IPS-20b (cell line): ENCODE data around the gene DST.

ENCODE experiments used
- H3K27ac ChIP-seq: one replicate; pipeline ENCODE4 v1.5.1; 2013; ENCODE audit warnings: low read length
- H3K27me3 ChIP-seq: 2 replicates; pipeline ENCODE4 v1.6.1; 2013; ENCODE audit warnings: mild to moderate bottlenecking, low read length, inconsistent platforms; ENCODE audit not compliant: insufficient read depth
- H3K36me3 ChIP-seq: 2 replicates; pipeline ENCODE4 v1.6.1; 2013; ENCODE audit warnings: low read depth, mild to moderate bottlenecking, inconsistent platforms, low read length, moderate library complexity; ENCODE audit not compliant: insufficient read depth
- H3K4me1 ChIP-seq: 2 replicates; pipeline ENCODE4 v1.6.1; 2013; ENCODE audit warnings: mild to moderate bottlenecking, control low read depth, inconsistent platforms, low read length, moderate library complexity; ENCODE audit not compliant: insufficient read depth
- H3K4me3 ChIP-seq: 2 replicates; pipeline ENCODE4 v1.5.1; 2013; ENCODE audit warnings: mild to moderate bottlenecking, low read length, inconsistent platforms
- H3K9ac ChIP-seq: 2 replicates; pipeline ENCODE4 v1.6.1; 2013; ENCODE audit warnings: low read depth, mild to moderate bottlenecking, inconsistent platforms, low read length, moderate library complexity
- H3K9me3 ChIP-seq: 2 replicates; pipeline ENCODE4 v1.6.1; 2013; ENCODE audit warnings: mild to moderate bottlenecking, low read depth, low read length, inconsistent platforms; ENCODE audit not compliant: insufficient read depth

DST gene

DNA sequence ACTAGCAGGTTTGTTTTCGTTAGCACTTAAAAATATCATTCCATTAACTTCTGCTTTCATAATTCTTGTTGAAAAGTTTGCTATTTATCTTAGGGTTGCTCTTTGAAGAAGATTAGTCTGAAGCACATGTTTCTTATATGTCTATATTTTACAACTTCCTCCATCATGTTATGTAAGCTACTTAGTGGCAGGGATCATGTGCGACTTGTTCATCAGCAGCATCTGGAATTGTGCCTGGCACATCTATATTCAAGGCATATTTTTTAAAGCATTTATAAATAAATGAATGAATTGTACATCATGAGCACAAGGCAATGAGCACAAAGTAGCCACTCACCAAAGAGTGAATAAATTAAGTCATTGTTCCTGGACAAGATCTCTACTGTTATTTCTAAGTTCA is 208.1 kb downstream of the DST start:
- Histone ChIP-seq H3K9me3 (peaks cover 5% of the 10 kb centered on the region; the same call in 1 of the 2 replicates), H3K36me3 (no peaks in the 10 kb centered on the region), H3K27me3 (no peaks in the 10 kb centered on the region), H3K4me1 (no peaks in the 10 kb centered on the region), H3K27ac (no peak overlapping the region), H3K4me3 (no peak overlapping the region), H3K9ac (no peak overlapping the region)

DNA sequence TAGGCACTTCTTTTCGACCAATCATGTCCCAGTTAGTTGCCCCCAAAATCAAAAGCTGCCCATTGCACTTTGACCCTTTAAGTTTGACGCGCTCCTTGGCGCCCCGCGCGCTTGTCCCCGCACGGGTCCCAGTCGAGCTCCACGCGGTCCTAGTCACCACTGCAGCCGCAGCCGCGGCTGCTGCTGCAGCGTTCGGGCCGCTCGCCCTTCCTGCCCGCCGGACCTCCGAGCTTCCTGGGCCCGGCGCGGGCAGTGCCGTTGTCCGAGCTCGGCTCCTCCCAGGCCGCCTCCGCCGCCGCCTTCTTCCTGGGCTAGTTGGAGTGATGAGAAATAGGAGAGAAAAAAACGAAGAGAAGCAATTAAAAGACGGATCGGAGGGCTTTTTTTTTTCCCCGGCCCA is 209.6 kb downstream of the DST start:
- H3K27ac ChIP-seq = no peak overlapping the region
- no peaks in the 10 kb centered on the region for H3K36me3 ChIP-seq
- H3K4me3 ChIP-seq = no peak overlapping the region
- H3K9me3 ChIP-seq = no peaks in the 10 kb centered on the region
- H3K27me3 ChIP-seq = no peaks in the 10 kb centered on the region
- H3K9ac ChIP-seq = no peak overlapping the region
- no peaks in the 10 kb centered on the region for H3K4me1 ChIP-seq

DNA sequence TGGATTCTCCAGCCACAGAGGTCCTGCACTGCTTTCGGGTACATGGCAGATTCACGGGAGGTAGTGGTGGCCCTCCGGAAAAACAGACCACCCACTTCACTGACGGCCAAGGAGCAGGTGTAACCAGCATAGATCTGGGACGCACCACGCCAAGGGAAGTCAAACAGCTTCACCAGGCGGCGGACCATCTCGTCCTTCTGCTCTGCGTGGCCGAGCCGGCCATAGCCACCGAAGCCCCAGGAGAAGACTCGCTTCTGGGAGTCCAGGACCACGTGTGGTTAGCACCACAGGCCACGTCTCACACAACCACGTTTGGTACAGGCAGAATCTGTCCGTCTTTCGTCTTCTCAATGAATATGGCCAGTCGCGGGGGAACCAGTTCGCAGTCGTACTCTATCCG is 210.5 kb downstream of the DST start:
- no peaks in the 10 kb centered on the region for H3K27me3 ChIP-seq
- H3K9ac ChIP-seq = no peak overlapping the region
- no peak overlapping the region for H3K4me3 ChIP-seq
- no peaks in the 10 kb centered on the region for H3K9me3 ChIP-seq
- no peak overlapping the region for H3K27ac ChIP-seq
- H3K4me1 ChIP-seq = no peaks in the 10 kb centered on the region
- H3K36me3 ChIP-seq = no peaks in the 10 kb centered on the region

DNA sequence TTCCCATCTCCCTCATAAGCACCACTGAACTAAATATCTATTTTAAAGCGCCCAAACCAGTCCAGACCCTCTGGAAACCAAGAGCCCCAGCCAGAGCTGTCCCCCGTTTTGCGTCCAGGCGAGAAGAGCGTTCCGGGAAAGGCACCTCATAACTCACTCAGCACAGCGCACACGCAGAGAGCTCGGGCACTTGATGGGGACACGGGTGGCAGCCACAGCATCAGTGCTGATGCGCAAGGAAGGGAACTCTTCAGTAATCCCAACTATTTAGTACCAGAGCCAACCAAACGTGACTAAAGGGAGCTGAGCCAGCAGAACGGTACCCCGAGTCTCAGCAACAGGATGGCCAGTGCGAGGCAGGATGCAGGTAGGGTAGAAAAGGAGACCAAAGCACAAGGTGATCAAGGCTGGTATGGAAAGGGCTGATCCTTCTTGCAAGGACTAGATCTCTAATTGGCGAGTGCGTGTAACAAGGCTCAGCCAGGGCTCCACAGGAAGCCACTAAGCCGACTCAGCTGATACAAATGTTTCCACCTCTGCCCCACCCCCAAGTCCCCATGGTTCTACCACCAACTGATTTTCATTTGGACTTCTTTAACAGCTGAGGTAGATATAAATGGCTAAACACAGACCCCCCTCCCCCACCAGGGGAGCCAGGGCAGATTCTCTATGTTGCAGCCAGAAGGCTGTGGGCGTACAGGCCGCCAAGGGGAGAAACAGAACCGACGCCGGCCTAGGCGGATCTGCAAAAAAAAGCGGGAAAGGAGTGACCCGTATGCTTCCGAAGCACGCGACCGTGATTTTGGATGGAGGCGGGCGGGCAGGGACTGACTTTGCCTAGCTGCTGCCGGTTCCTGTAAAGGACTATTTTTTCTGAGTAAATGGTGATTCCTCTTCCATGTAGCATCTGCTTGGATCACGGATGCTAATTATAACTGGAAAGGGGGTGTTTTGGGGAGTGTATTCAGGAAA is 211.8 kb downstream of the DST start:
- Histone ChIP-seq H3K27ac (no peak overlapping the region), H3K4me3 (no peak overlapping the region), H3K4me1 (no peaks in the 10 kb centered on the region), H3K27me3 (no peaks in the 10 kb centered on the region), H3K36me3 (no peaks in the 10 kb centered on the region), H3K9ac (no peak overlapping the region), H3K9me3 (no peaks in the 10 kb centered on the region)

DNA sequence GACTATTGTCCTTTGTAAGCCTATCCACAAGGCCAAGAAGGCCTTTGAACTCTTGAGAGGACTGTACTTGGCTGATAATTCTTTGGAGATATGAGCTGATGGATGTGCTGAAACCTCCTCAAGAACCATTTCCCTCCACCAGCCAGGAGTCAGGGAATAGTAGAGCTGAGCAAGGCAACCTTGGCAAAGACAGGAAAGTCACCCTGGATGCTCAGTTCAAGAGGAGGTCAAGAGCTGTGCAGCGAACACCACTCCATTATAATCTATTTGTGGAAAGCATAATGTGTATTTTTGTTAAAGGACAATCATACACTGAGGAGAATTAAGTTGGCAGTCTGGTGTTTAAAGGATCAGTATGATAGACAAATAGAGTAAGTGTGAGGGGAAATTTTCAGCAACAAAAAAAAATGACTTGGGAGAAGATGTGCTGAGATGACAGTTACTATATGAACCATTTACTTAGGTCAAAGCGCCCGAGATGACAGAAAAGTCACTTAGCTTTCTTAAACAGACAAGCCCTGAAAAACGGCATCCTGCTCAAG is 218.1 kb downstream of the DST start:
- Histone ChIP-seq H3K36me3 (no peaks in the 10 kb centered on the region), H3K27me3 (no peaks in the 10 kb centered on the region), H3K27ac (no peak overlapping the region), H3K4me3 (no peak overlapping the region), H3K9me3 (no peaks in the 10 kb centered on the region), H3K4me1 (no peaks in the 10 kb centered on the region), H3K9ac (no peak overlapping the region)

DNA sequence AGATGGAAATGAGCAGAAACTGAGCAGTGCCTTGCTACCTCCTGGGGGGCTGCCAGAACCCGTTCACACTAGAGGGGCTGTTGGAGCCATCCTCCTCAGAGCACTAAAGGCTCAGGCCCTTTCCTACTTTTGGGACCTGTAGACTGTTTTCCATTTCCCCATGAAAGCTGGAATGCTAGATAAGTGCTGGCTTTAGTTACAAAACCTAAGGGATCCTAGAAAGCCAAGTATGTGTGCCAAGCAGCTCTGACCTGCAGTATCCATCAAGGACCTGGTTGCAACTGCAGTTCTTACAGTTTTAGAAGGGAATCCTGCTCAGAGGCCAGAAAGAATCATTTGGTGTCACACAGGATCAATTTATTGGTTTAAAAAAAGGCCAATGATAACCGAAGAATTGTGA is 218.6 kb downstream of the DST start:
- Histone ChIP-seq H3K36me3 (no peaks in the 10 kb centered on the region), H3K27me3 (no peaks in the 10 kb centered on the region), H3K4me1 (no peaks in the 10 kb centered on the region)

DNA sequence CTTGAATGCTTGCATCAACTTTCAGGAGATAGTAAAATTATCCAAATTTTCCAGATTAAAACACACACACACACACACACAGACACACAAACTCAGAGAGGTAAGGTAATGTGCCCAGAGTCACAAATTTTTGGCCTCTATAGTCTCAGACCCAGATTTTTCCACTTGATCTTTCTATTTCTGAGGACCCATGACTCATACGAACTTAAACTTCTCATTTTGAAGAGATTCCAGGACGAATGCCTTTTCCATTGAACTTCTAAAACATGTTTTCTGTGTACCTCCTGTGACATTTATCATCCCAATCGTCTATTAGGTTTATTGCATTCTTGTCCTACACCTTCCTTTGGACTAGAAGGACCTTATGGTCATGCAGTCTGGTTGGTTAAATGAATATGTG is 222.4 kb downstream of the DST start:
- Histone ChIP-seq H3K9me3 (no peaks in the 10 kb centered on the region), H3K4me3 (no peak overlapping the region), H3K27me3 (no peaks in the 10 kb centered on the region), H3K9ac (no peak overlapping the region), H3K27ac (no peak overlapping the region), H3K36me3 (no peaks in the 10 kb centered on the region), H3K4me1 (no peaks in the 10 kb centered on the region)

More for the DNA sequence above, 218.6 kb downstream of the DST start:
- H3K27ac ChIP-seq = no peak overlapping the region
- H3K9me3 ChIP-seq = no peaks in the 10 kb centered on the region
- no peak overlapping the region for H3K4me3 ChIP-seq
- H3K9ac ChIP-seq = no peak overlapping the region

DNA sequence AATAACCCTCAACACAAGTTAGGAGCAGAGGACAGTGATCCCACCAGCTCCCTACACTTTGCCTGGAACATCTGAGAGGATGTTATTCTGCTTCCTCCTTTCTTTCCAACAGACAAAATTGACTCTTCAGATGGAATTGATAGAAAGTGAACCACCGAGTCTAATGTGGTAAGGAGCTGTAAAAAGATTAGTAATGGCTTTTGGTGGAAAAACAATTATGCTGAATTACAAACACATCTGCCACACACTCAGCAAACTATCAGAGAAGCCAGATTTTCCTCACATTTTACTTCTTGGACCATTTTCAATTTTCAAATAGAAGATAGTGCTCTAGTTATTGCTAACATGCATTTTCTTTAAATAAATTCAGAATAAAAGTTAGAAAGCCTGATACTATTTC is 223.5 kb downstream of the DST start:
- Histone ChIP-seq H3K36me3 (no peaks in the 10 kb centered on the region), H3K9ac (no peak overlapping the region), H3K4me1 (no peaks in the 10 kb centered on the region), H3K27me3 (no peaks in the 10 kb centered on the region), H3K9me3 (no peaks in the 10 kb centered on the region), H3K4me3 (no peak overlapping the region), H3K27ac (no peak overlapping the region)

DNA sequence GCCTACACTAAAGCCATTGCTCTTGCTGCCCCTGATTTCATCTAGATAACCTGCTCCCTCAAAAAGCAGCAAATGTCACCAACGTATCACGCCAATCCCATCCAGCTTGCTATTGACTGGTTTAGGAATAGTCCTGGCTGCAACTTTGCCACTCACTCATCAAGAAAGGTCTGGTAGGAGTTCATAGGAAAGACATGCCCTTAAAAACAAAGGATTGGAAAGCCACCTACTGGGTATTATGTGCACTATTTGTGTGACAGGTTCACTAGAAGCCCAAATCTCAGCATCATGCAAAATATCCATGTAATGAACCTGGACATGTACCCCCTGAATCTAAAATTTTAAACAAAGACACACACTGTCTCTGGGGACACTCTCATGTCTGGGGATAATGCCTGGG is 224.9 kb downstream of the DST start:
- Histone ChIP-seq H3K4me3 (no peak overlapping the region), H3K9ac (no peak overlapping the region), H3K36me3 (no peaks in the 10 kb centered on the region), H3K27me3 (no peaks in the 10 kb centered on the region), H3K27ac (no peak overlapping the region), H3K4me1 (no peaks in the 10 kb centered on the region), H3K9me3 (no peaks in the 10 kb centered on the region)

DNA sequence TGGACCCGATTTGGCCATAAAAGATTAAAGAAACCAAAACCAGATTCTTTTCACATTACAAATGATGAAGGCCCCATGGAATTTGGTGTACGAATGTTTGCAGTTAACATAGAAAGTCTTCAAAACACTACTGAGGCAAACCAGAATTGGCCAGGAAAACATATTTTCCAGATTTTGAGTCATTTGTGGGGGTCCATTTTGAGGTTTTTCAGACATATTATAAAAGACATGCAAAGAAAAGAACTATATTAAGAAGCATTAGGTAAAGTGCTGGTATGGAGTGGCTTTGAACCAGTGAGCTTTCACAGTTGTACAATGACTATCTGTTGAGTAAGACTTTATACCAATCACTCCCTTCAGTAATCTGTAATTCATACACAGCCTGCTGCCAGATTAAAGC is 226.4 kb downstream of the DST start:
- Histone ChIP-seq H3K9me3 (no peaks in the 10 kb centered on the region), H3K4me3 (no peak overlapping the region), H3K36me3 (no peaks in the 10 kb centered on the region), H3K27me3 (no peaks in the 10 kb centered on the region), H3K9ac (no peak overlapping the region), H3K4me1 (no peaks in the 10 kb centered on the region), H3K27ac (no peak overlapping the region)

DNA sequence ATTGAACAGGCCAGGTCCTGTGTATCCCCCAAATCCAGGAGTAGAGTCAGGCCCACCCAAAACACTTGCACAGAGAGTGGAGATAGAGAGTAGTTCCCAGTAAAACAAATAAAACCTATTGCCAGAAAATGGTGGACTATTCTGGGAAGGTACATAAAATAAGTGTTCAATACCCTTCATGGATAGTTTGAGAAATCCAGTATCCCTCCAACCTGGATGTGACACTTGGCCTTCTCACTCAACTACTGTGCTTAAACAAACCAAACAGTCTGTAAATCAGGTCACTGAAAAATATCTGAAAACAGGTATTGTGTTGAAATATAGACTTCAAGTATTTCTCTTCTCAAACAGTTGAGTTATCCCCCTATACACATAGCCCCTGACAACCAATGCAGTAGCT is 233.7 kb downstream of the DST start:
- Histone ChIP-seq H3K9ac (no peak overlapping the region), H3K27ac (no peak overlapping the region), H3K4me1 (no peaks in the 10 kb centered on the region), H3K4me3 (no peak overlapping the region), H3K27me3 (no peaks in the 10 kb centered on the region), H3K9me3 (no peaks in the 10 kb centered on the region), H3K36me3 (no peaks in the 10 kb centered on the region)
